Effector CD8-positive, alpha-beta T cell (primary cell): ENCODE data around the gene GP1BA.
A peak's percentile ranks its signal among the peaks of the same experiment; 100 is the strongest.

Source experiments
- DNase-seq: peaks from one replicate; lab custom pipeline; 2025; lab: John Stamatoyannopoulos, UW

The GP1BA gene

GRCh38 chr17:4950746-4951204 is 18.7 kb downstream of the GP1BA start, which contains the start of gene ENO3:
Gene ENO3 (plus strand): TSS chr17:4951119. CDS start chr17:4951830, 711 bp downstream.
- no peak for DNase-seq

- DNase-seq = no peak
These were observed 19.4 kb downstream of the GP1BA start for GRCh38 chr17:4951486-4951885.

GRCh38 chr17:4953451-4953961 is 21.4 kb downstream of the GP1BA start:
- DNase-seq = no peak

GRCh38 chr17:4955091-4955490 is 23.0 kb downstream of the GP1BA start:
- DNase-seq = no peak

GRCh38 chr17:4956493-4957061 is 24.5 kb downstream of the GP1BA start:
- DNase-seq = peak; percentile 21

GRCh38 chr17:4958102-4958501 is 26.0 kb downstream of the GP1BA start:
- no peak for DNase-seq

GRCh38 chr17:4959261-4959965 is 27.3 kb downstream of the GP1BA start:
- no peak for DNase-seq

GRCh38 chr17:4960279-4960922 is 28.3 kb downstream of the GP1BA start:
- DNase-seq = no peak

- DNase-seq = no peak
These were observed 33.4 kb downstream of the GP1BA start for GRCh38 chr17:4965311-4965986.

GRCh38 chr17:4966844-4967538 is 34.9 kb downstream of the GP1BA start:
- peak; percentile 88 for DNase-seq

GRCh38 chr17:4967539-4968485 is 35.7 kb downstream of the GP1BA start, which contains the start of gene SPAG7:
Gene SPAG7 (minus strand): TSS chr17:4967817. CDS start chr17:4967804, 13 bp downstream.
- peak; percentile 85 for DNase-seq

GRCh38 chr17:4968486-4969046 is 36.5 kb downstream of the GP1BA start:
- no peak for DNase-seq

- DNase-seq = no peak
These were observed 37.0 kb downstream of the GP1BA start for GRCh38 chr17:4969047-4969550.

GRCh38 chr17:4969551-4970173 is 37.6 kb downstream of the GP1BA start:
- no peak for DNase-seq

GRCh38 chr17:4970273-4970672 is 38.2 kb downstream of the GP1BA start:
- DNase-seq = no peak

- DNase-seq = no peak
These were observed 39.7 kb downstream of the GP1BA start for GRCh38 chr17:4971826-4972225.

- no peak for DNase-seq
These were observed 40.2 kb downstream of the GP1BA start for GRCh38 chr17:4972322-4972721.

GRCh38 chr17:4972752-4973151 is 40.7 kb downstream of the GP1BA start:
- no peak for DNase-seq
